GM21526 (cell line): ENCODE results near the gene MICAL3.
"Not testable (repeated sequence)": the region's sequence is repeated elsewhere in the genome, so short reads cannot be mapped to it uniquely, and the experiment has no call there.

ENCODE experiments used
- ATAC-seq: cut with Tn5 transposase; IDR thresholded peaks from one replicate; pipeline ENCODE4 v1.9.1; 2021; ENCODE audit warnings: moderate library complexity; ENCODE audit not compliant: unreplicated experiment, low FRiP score

Gene MICAL3, protein sequence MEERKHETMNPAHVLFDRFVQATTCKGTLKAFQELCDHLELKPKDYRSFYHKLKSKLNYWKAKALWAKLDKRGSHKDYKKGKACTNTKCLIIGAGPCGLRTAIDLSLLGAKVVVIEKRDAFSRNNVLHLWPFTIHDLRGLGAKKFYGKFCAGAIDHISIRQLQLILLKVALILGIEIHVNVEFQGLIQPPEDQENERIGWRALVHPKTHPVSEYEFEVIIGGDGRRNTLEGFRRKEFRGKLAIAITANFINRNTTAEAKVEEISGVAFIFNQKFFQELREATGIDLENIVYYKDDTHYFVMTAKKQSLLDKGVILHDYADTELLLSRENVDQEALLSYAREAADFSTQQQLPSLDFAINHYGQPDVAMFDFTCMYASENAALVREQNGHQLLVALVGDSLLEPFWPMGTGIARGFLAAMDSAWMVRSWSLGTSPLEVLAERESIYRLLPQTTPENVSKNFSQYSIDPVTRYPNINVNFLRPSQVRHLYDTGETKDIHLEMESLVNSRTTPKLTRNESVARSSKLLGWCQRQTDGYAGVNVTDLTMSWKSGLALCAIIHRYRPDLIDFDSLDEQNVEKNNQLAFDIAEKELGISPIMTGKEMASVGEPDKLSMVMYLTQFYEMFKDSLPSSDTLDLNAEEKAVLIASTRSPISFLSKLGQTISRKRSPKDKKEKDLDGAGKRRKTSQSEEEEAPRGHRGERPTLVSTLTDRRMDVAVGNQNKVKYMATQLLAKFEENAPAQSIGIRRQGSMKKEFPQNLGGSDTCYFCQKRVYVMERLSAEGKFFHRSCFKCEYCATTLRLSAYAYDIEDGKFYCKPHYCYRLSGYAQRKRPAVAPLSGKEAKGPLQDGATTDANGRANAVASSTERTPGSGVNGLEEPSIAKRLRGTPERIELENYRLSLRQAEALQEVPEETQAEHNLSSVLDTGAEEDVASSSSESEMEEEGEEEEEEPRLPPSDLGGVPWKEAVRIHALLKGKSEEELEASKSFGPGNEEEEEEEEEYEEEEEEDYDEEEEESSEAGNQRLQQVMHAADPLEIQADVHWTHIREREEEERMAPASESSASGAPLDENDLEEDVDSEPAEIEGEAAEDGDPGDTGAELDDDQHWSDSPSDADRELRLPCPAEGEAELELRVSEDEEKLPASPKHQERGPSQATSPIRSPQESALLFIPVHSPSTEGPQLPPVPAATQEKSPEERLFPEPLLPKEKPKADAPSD (N-terminal part only)

DNA sequence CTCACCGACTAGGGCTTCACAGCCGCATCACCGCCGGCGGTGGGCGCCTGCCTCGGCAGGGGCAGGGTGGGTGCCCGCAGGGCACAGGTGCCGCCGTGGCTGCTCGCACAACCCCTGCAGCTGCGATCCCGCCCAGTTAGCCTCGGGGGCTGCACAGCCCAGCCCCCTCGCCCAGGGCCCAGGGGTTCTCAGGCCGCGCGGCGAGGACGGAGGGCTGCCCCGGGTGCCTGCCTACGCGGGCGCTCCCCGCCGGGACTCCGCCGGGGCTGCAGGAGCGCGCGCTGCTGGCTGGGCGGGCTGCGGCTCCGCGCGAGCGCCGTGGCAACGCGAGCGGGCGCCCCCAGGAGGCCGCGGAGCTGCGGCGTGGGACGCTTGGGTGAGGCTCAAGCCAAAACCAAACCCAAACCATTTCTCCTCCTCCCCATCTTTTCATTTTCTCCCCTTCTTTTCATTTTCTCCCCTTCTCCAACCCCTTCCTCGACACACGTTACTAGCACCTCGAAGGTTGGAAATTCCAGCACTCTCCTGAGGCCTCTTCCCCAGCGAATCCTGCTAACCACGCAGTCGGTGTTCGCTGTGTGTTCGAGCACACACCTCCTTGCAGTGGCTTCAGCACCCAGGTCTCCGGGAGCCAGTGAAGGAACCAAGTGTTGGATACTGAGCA, at the start of gene MICAL3:
Gene MICAL3, minus strand, starts transcription at position 286 of the 664 bp plus-strand sequence. CDS start 117,749 bp downstream, outside the sequence.
- ATAC-seq = peak; percentile 70

DNA sequence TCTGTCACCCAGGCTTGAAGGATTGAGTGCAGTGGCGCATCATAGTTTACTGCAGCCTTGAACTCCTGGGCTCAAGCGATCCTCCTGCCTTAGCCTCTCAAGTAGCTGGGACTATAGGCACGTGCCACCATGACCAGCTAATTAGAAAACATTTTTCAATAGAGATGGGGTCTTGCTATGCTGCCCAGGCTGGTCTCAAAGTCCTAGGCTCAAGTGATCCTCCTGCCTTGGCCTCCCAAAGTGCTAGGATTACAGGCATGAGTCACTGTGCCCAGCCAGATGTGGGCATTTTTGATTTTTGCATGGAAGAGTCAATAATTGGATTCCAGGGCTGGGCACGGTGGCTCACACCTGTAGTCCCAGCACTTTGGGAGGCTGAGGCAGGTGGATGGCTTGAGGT, 49.6 kb upstream of the MICAL3 start:
- not testable (repeated sequence) for ATAC-seq

GRCh38 chr22:18073467-18073866, 49.1 kb upstream of the MICAL3 start:
- no peak for ATAC-seq

DNA sequence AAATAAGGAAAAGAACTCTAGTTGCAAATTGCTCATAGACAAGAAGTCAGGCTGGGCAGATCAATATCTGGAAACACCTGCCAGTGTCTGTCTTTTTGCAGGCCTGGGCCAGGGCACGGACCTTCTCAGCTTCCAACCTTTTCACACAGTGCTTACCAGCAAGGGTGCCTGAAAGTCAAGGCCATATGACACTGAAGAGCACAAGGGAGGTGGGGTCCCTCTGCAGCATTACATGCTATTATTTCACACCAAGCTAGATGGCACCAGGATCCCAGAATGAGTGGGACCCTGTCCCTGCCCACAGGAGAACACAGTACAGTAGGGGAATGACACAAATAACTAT, 47.6 kb upstream of the MICAL3 start:
- no peak for ATAC-seq

DNA sequence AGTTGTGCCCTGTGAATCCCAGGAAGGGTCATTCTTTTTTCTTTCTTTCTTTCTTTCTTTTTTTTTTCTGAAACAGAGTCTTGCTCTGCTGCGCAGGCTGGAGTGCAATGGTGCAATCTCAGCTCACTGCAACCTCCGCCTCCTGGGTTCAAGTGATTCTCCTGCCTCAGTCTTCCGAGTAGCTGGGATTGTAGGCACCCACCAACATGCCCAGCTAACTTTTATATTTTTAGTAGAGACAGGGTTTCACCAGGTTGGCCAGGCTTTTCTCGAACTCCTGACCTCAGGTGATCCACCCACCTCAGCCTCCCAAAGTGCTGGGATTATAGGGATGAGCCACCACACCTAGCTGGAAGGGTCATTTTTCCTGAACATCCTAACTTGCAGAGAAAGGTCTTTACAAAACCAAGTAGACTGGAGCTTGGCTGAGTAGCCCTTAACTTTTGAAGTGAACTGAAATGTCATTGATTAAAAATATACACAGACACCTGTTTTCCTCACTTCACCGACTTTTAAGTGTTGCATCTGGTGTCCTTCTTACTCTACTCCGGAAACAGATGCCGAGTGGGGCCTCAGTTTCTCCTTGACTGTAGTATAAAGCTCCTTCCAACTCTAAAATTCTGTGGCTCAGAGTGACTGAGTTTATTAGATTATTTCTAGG, 47.1 kb upstream of the MICAL3 start:
- not testable (repeated sequence) for ATAC-seq

- ATAC-seq = no peak
These were observed 46.4 kb upstream of the MICAL3 start for GRCh38 chr22:18070556-18071306.

DNA sequence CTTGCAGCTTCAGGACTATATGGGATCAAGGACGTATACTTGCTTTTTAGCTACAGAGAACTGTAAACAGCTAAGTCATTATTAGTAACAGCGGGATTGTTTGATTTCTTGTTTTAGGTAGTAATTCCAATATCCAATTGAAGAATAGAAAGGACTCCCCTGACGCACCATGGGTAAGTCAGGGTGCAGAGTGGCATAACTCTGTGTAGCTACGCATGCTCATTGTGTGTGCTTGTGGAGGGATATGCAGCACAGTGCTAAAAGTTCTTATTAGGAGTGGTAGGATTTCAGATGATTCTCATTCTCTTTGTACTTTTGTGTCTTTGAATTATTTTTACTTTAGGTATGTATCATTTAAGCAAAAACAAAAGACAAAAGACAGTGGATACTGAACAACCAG, 45.7 kb upstream of the MICAL3 start:
- ATAC-seq = no peak

DNA sequence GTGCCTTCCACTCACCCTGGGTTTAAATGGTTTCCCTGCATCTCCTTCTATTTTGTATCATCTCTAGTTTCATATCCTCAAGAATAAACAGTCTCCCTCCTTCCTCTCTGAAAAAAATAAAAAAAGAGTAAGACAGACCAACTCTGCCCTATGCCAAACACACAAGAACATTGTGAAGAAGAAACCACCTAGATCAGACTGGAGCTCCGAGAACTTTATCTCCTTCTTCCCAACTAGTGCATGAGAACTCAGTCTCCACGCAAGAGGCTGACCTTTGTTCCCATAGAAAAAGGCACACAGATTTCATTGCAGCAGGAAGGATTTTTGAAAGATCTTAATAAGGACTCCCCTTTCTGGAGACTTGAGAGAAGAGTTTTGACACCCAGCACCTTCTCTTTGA, 44.7 kb upstream of the MICAL3 start:
- ATAC-seq = no peak

GRCh38 chr22:18068381-18068988, 44.1 kb upstream of the MICAL3 start:
- no peak for ATAC-seq

GRCh38 chr22:18067548-18068341, 43.4 kb upstream of the MICAL3 start:
- no peak for ATAC-seq

- ATAC-seq = no peak
These were observed 42.8 kb upstream of the MICAL3 start for GRCh38 chr22:18067121-18067520.

DNA sequence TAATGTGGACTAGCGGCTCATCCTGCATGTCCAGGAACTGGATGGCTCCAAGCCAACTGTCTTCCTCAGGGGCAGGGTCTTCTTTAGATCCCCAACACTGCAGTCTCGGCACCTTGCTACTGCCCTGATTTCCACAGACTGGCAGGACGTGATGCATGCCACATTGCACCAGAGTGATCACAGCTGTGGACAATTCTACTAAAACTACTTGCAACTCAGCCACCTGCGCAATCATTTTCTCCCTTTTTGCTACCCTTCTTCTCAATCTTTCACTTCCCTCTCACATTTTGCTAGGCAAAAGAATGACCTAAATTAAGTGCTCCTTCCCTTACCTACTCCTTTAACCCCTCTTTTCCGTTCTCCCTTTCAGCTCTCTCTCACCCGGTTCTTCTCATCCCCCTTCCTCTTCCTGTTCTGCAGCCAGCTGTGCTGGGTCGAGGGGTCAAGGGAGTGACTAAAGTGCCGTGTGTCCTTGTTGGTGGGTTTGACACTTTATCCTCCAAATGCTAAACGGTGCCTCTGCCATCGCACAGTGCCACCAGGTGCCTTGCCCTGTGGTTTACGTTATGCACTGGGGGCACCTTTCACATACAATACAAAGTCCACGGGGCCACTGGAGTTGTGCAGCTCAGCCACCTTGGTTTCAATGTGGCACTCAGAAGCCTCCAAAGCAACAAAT, 42.0 kb upstream of the MICAL3 start:
- ATAC-seq = no peak

DNA sequence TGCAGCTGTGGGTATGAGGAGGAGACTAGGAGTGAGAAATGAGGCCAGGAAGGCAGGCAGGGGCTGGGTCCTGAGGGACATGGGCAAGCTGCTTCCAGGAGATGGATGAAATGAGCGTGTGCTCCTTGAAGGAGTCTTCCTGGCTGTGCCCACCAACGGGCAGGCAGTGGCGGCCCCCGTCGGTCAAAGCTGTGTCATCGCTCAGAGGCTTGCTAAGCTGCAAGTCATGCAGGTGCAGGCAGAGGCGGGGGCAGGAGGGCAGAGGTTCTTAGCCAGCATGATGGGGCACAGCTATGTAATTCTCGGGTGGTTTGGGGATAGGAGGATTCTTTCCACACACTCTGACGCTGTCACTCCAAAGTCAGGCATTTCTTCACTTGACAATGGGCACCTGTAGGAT, 40.9 kb upstream of the MICAL3 start:
- no peak for ATAC-seq

- no peak for ATAC-seq
These were observed 40.3 kb upstream of the MICAL3 start for GRCh38 chr22:18064636-18065035.

DNA sequence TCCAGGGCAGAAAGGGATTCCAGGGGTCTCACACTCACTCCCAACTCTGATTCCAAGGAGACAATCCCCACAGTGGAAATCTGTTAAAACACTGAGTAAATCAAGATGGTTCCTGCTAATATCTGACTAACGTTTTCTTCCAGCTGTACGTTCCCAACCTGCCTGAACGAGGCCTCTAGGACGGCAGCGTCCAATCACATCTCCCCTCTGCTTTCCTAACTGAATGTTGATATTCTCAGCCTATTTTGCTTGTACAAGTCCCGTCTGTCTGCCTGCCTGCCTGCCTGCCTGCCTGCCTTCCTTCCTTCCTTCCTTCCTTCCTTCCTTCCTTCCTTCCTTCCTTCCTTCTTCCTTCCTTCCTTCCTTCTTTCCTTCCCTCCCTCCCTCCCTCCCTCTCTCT, 39.4 kb upstream of the MICAL3 start:
- ATAC-seq = not testable (repeated sequence)

- no peak for ATAC-seq
These were observed 38.9 kb upstream of the MICAL3 start for GRCh38 chr22:18063306-18063705.

DNA sequence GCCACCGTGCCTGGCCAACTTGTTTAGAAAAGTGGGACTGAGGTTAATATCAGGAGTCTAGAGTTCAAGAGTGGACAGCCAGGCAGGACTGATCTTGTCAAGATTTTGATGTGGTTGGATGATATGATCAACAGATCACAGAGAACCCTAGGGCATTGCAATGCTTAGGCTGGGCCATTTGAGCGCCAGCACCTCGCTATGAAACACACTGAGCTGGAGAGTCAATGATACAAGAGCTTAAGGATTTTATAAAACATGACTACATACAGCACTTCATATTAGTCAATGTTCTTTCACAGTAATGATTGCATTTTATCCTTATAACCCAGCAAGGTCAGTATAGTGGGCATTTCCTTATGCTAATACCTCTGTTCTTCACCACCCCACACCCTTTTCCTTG, 38.1 kb upstream of the MICAL3 start:
- no peak for ATAC-seq
